PFSK-1 (cell line): ENCODE data around the gene PRR14.

Experiments
- POLR2AphosphoS5 ChIP-seq: IDR thresholded peaks from 2 replicates; pipeline ENCODE4 v1.6.1; 2012; ENCODE audit warnings: low read depth, mild to moderate bottlenecking, control low read depth, low read length, moderate library complexity
- SIN3A ChIP-seq: IDR thresholded peaks from 2 replicates; pipeline ENCODE4 v1.6.1; 2012; ENCODE audit warnings: mild to moderate bottlenecking, low read length, moderate library complexity, borderline replicate concordance; ENCODE audit not compliant: insufficient read depth

GRCh38 chr16:30645727-30646126 is 5.0 kb upstream of the PRR14 start:
- TF ChIP-seq SIN3A: no peak
- TF ChIP-seq POLR2AphosphoS5: no peak
